ENCODE data around the gene PLCB4. TPM values are rescaled to one million over a fixed set of nuclear protein-coding genes. Genes with fewer than 3 reads are reported as not detected.

PLCB4 gene
- total and polyA plus RNA-seq, 2 experiments from 2014 or later = 31.6 to 39.2 TPM

- Histone ChIP-seq H3K9me3 (ENCODE audit: low read depth) (no peaks in the 10 kb centered on the region), H3K27ac (no peak overlapping the region), H3K27me3 (no peaks in the 10 kb centered on the region), H3K4me3 (no peak overlapping the region), H3K36me3 (no peaks in the 10 kb centered on the region), H3K4me1 (ENCODE audit: low read depth) (no peaks in the 10 kb centered on the region)
- no peak for DNase-seq (ENCODE audit: low read depth in 1 of 2, low spot score in 1 of 2)
- TF ChIP-seq CTCF (IDR thresholded peaks at IDR 0.05; ENCODE audit: low read depth, low read length) = no peak
Measured at GRCh38 chr20:9092113-9092512, 23.2 kb downstream of the PLCB4 start.

GRCh38 chr20:9092655-9093054 lies 23.8 kb downstream of the PLCB4 start:
- Histone ChIP-seq H3K36me3 (no peaks in the 10 kb centered on the region), H3K4me3 (no peak overlapping the region), H3K9me3 (ENCODE audit: low read depth) (no peaks in the 10 kb centered on the region), H3K4me1 (ENCODE audit: low read depth) (no peaks in the 10 kb centered on the region), H3K27me3 (no peaks in the 10 kb centered on the region), H3K27ac (no peak overlapping the region)
- no peak for TF ChIP-seq CTCF (IDR thresholded peaks at IDR 0.05; ENCODE audit: low read depth, low read length)
- no peak for DNase-seq (ENCODE audit: low read depth in 1 of 2, low spot score in 1 of 2)

GRCh38 chr20:9093218-9093957 lies 24.5 kb downstream of the PLCB4 start:
- no peaks in the 10 kb centered on the region for H3K4me1 ChIP-seq (ENCODE audit: low read depth)
- H3K36me3 ChIP-seq = no peaks in the 10 kb centered on the region
- H3K9me3 ChIP-seq (ENCODE audit: low read depth) = no peaks in the 10 kb centered on the region
- H3K4me3 ChIP-seq = no peak overlapping the region
- no peak for TF ChIP-seq CTCF (IDR thresholded peaks at IDR 0.05; ENCODE audit: low read depth, low read length)
- H3K27me3 ChIP-seq = no peaks in the 10 kb centered on the region
- DNase-seq (ENCODE audit: low read depth in 1 of 2, low spot score in 1 of 2) = no peak
- no peak overlapping the region for H3K27ac ChIP-seq

- Histone ChIP-seq H3K4me1 (ENCODE audit: low read depth) (no peaks in the 10 kb centered on the region), H3K36me3 (no peaks in the 10 kb centered on the region), H3K27ac (no peak overlapping the region), H3K4me3 (no peak overlapping the region), H3K27me3 (no peaks in the 10 kb centered on the region), H3K9me3 (ENCODE audit: low read depth) (no peaks in the 10 kb centered on the region)
- no peak for DNase-seq (ENCODE audit: low read depth in 1 of 2, low spot score in 1 of 2)
- TF ChIP-seq CTCF (IDR thresholded peaks at IDR 0.05; ENCODE audit: low read depth, low read length) = no peak
Measured at GRCh38 chr20:9099372-9099771, 30.5 kb downstream of the PLCB4 start.

GRCh38 chr20:9100691-9101090 lies 31.8 kb downstream of the PLCB4 start:
- no peak overlapping the region for H3K4me3 ChIP-seq
- H3K27me3 ChIP-seq = no peaks in the 10 kb centered on the region
- H3K27ac ChIP-seq = no peak overlapping the region
- DNase-seq (ENCODE audit: low read depth in 1 of 2, low spot score in 1 of 2) = no peak
- no peaks in the 10 kb centered on the region for H3K36me3 ChIP-seq
- TF ChIP-seq CTCF (IDR thresholded peaks at IDR 0.05; ENCODE audit: low read depth, low read length) = no peak
- H3K4me1 ChIP-seq (ENCODE audit: low read depth) = no peaks in the 10 kb centered on the region
- H3K9me3 ChIP-seq (ENCODE audit: low read depth) = no peaks in the 10 kb centered on the region

Measured in cardiac muscle cell (in vitro differentiated cells and primary cell).